GM21723 (cell line): ENCODE results near the gene NRXN3.
A peak's percentile ranks its signal among the peaks of the same experiment; 100 is the strongest.

Experiments used
- ATAC-seq: cut with Tn5 transposase; IDR thresholded peaks from one replicate; pipeline ENCODE4 v1.9.1; 2021; ENCODE audit warnings: mild to moderate bottlenecking, moderate library complexity; ENCODE audit not compliant: unreplicated experiment

NRXN3 gene

GRCh38 chr14:78701246-78701645, 531.1 kb downstream of the NRXN3 start:
- ATAC-seq: no peak

GRCh38 chr14:78704965-78705364, 534.8 kb downstream of the NRXN3 start:
- ATAC-seq: no peak

- no peak for ATAC-seq
These were observed 535.8 kb downstream of the NRXN3 start for GRCh38 chr14:78705989-78706388.

GRCh38 chr14:78709795-78710557, 539.8 kb downstream of the NRXN3 start:
- no peak for ATAC-seq

GRCh38 chr14:78710963-78711362, 540.8 kb downstream of the NRXN3 start:
- ATAC-seq: no peak

GRCh38 chr14:78713716-78714115, 543.5 kb downstream of the NRXN3 start:
- no peak for ATAC-seq

- ATAC-seq: no peak
These were observed 544.5 kb downstream of the NRXN3 start for GRCh38 chr14:78714711-78715110.

GRCh38 chr14:78721756-78722480, 551.7 kb downstream of the NRXN3 start:
- no peak for ATAC-seq

GRCh38 chr14:78725086-78725485, 554.9 kb downstream of the NRXN3 start:
- ATAC-seq: no peak

GRCh38 chr14:78737116-78737515, 566.9 kb downstream of the NRXN3 start:
- ATAC-seq: no peak

- ATAC-seq: no peak
These were observed 567.4 kb downstream of the NRXN3 start for GRCh38 chr14:78737601-78738000.

- ATAC-seq: no peak
These were observed 576.0 kb downstream of the NRXN3 start for GRCh38 chr14:78746086-78746595.

- no peak for ATAC-seq
These were observed 577.6 kb downstream of the NRXN3 start for GRCh38 chr14:78747813-78748212.

GRCh38 chr14:78752518-78753188, 582.5 kb downstream of the NRXN3 start:
- ATAC-seq: no peak

GRCh38 chr14:78754059-78754458, 583.9 kb downstream of the NRXN3 start:
- no peak for ATAC-seq

GRCh38 chr14:78758333-78758732, 588.2 kb downstream of the NRXN3 start:
- peak; percentile 71 for ATAC-seq

- no peak for ATAC-seq
These were observed 592.2 kb downstream of the NRXN3 start for GRCh38 chr14:78762331-78762730.

- no peak for ATAC-seq
These were observed 593.6 kb downstream of the NRXN3 start for GRCh38 chr14:78763746-78764145.

GRCh38 chr14:78764240-78764639, 594.1 kb downstream of the NRXN3 start:
- ATAC-seq: no peak

- ATAC-seq: no peak
These were observed 594.5 kb downstream of the NRXN3 start for GRCh38 chr14:78764645-78765044.

GRCh38 chr14:78767436-78767835, 597.3 kb downstream of the NRXN3 start:
- no peak for ATAC-seq

GRCh38 chr14:78782551-78782950, 612.4 kb downstream of the NRXN3 start:
- ATAC-seq: no peak
